NT2/D1 (cell line): ENCODE measurements around the gene ING4.

Experiments used
- SUZ12 ChIP-seq: IDR thresholded peaks from 2 replicates; pipeline ENCODE4 v1.6.1; 2011; ENCODE audit not compliant: insufficient read length, insufficient read depth; ENCODE audit errors: extremely low read depth
- YY1 ChIP-seq: IDR thresholded peaks from 2 replicates; pipeline ENCODE4 v1.6.1; 2011; ENCODE audit not compliant: insufficient read length, insufficient read depth
- ZNF274 ChIP-seq: IDR thresholded peaks from 2 replicates; pipeline ENCODE4 v1.6.1; 2011; ENCODE audit warnings: mild to moderate bottlenecking, low read depth, low read length

GRCh38 chr12:6638305-6638704 is 24.6 kb downstream of the ING4 start:
- TF ChIP-seq SUZ12: no peak
- TF ChIP-seq YY1: no peak
- no peak for TF ChIP-seq ZNF274
